HEK293 (cell line): ENCODE measurements around the gene GABRR1.

Experiments used
- CTCF ChIP-seq: fragments of 450-650 bp; formaldehyde crosslinking; IDR thresholded peaks from 2 replicates; pipeline ENCODE4 v1.5.1; 2016; ENCODE audit warnings: missing biosample characterization, missing genetic modification characterization
- GLIS2 ChIP-seq: fragments of 450-650 bp; formaldehyde crosslinking; IDR thresholded peaks from 2 replicates; pipeline ENCODE4 v1.5.1; 2016; ENCODE audit warnings: missing biosample characterization, missing genetic modification characterization
- TCF7L2 ChIP-seq: IDR thresholded peaks from 2 replicates; pipeline ENCODE4 v1.6.1; 2011; ENCODE audit warnings: low read depth, mild to moderate bottlenecking, inconsistent platforms, low read length, moderate library complexity, borderline replicate concordance
- ZBTB20 ChIP-seq: fragments of 450-650 bp; formaldehyde crosslinking; IDR thresholded peaks from 2 replicates; pipeline ENCODE4 v1.5.1; 2016; ENCODE audit warnings: missing biosample characterization, missing genetic modification characterization
- ZNF138 ChIP-seq: fragments of 450-650 bp; formaldehyde crosslinking; IDR thresholded peaks from 2 replicates; pipeline ENCODE4 v1.5.1; 2016; ENCODE audit warnings: missing biosample characterization, missing genetic modification characterization, borderline replicate concordance
- ZNF174 ChIP-seq: fragments of 450-650 bp; formaldehyde crosslinking; IDR thresholded peaks from 2 replicates; pipeline ENCODE4 v1.5.0; 2017; ENCODE audit warnings: missing biosample characterization, mild to moderate bottlenecking, missing genetic modification characterization
- ZNF23 ChIP-seq: fragments of 450-650 bp; formaldehyde crosslinking; IDR thresholded peaks from 2 replicates; pipeline ENCODE4 v1.5.1; 2016; ENCODE audit warnings: missing biosample characterization, missing genetic modification characterization, borderline replicate concordance
- ZNF837 ChIP-seq: fragments of 450-650 bp; formaldehyde crosslinking; IDR thresholded peaks from 2 replicates; pipeline ENCODE4 v1.5.1; 2016; ENCODE audit warnings: missing biosample characterization, missing genetic modification characterization
- ZSCAN16 ChIP-seq: fragments of 450-650 bp; formaldehyde crosslinking; IDR thresholded peaks from 2 replicates; pipeline ENCODE4 v1.5.1; 2016; ENCODE audit warnings: missing biosample characterization, missing genetic modification characterization
- ZSCAN18 ChIP-seq: fragments of 450-650 bp; formaldehyde crosslinking; IDR thresholded peaks from 2 replicates; pipeline ENCODE4 v1.5.1; 2016; ENCODE audit warnings: missing biosample characterization, missing genetic modification characterization
- ZSCAN5A ChIP-seq: fragments of 450-650 bp; formaldehyde crosslinking; IDR thresholded peaks from 2 replicates; pipeline ENCODE4 v1.5.1; 2016; ENCODE audit warnings: missing biosample characterization, missing genetic modification characterization

- TF ChIP-seq ZSCAN18 = no peak
- no peak for TF ChIP-seq CTCF (tag by site-specific recombination)
- TF ChIP-seq ZSCAN5A (tag by site-specific recombination) = no peak
- no peak for TF ChIP-seq ZNF138 (tag by site-specific recombination)
- no peak for TF ChIP-seq ZSCAN16
- no peak for TF ChIP-seq TCF7L2
- no peak for TF ChIP-seq ZBTB20 (tag by site-specific recombination)
- TF ChIP-seq ZNF837 (tag by site-specific recombination) = no peak
- TF ChIP-seq ZNF174 (tag by site-specific recombination) = no peak
- TF ChIP-seq ZNF23 (tag by site-specific recombination) = no peak
- no peak for TF ChIP-seq GLIS2 (tag by site-specific recombination)
Measured at GRCh38 chr6:89239338-89239737, 22.2 kb upstream of the GABRR1 start.
